Measurements from ENCODE around the gene PPP2R3C. TPM values are rescaled to one million over a fixed set of nuclear protein-coding genes. Genes with fewer than 3 reads are reported as not detected.
A peak's percentile ranks its signal among the peaks of the same experiment; 100 is the strongest.

The PPP2R3C gene
- total and polyA plus RNA-seq, 2 of the 13 experiments (the other 11 are each of a cell fraction or from before 2014, with no cell fraction given), result 63.4 to 102 TPM

- TF ChIP-seq ZSCAN9 (CRISPR knock-in tag; IDR thresholded peaks at IDR 0.05; ENCODE audit: borderline replicate concordance), result peak; percentile 60; the same call in 1 of the 2 replicates
- TF ChIP-seq CCAR2 (optimal IDR thresholded peaks at IDR 0.05; ENCODE audit: low read depth, low read length), result no peak
- TF ChIP-seq CERS6 (CRISPR knock-in tag; IDR thresholded peaks at IDR 0.05), result no peak
- no peak for TF ChIP-seq HDAC2 (CRISPR knock-in tag; IDR thresholded peaks at IDR 0.05)
- peak; percentile 98 for TF ChIP-seq FOSL2 (CRISPR knock-in tag; IDR thresholded peaks at IDR 0.05)
- TF ChIP-seq PPARG (CRISPR knock-in tag; conservative IDR thresholded peaks at IDR 0.05), result peak; percentile 99
- TF ChIP-seq BCL6 (CRISPR knock-in tag; IDR thresholded peaks at IDR 0.05), result peak; percentile 89
- TF ChIP-seq GATAD2A (CRISPR knock-in tag; IDR thresholded peaks at IDR 0.05), result peak; percentile 87
- peak in 1 of 2 experiments; percentile 74; a peak in 2 of 4 replicates for TF ChIP-seq EP300 (IDR thresholded peaks at IDR 0.05; ENCODE audit: low read depth in 2 of 2, low read length in 2 of 2)
- TF ChIP-seq EP300 (CRISPR knock-in tag; IDR thresholded peaks at IDR 0.05; ENCODE audit: borderline replicate concordance), result peak; percentile 76
- TF ChIP-seq DNMT3B (CRISPR knock-in tag; conservative IDR thresholded peaks at IDR 0.05), result 0 out of 2 replicates have a peak, but pooled peaks have one; percentile 27
- TF ChIP-seq SCMH1 (CRISPR knock-in tag; IDR thresholded peaks at IDR 0.05; ENCODE audit: borderline replicate concordance), result no peak
- TF ChIP-seq RFXANK (CRISPR knock-in tag; IDR thresholded peaks at IDR 0.05), result peak; percentile 54; the same call in 1 of the 2 replicates
- peak; percentile 91 for TF ChIP-seq JUND (CRISPR knock-in tag; IDR thresholded peaks at IDR 0.05)
- peak; percentile 65; the same call in 1 of the 2 replicates for TF ChIP-seq SIX4 (CRISPR knock-in tag; IDR thresholded peaks at IDR 0.05)
- no peak for TF ChIP-seq SP1 (IDR thresholded peaks at IDR 0.05)
- TF ChIP-seq SP1 (CRISPR knock-in tag; IDR thresholded peaks at IDR 0.05), result 0 out of 2 replicates have a peak, but pooled peaks have one; percentile 34
- TF ChIP-seq RAD21 (CRISPR knock-in tag; IDR thresholded peaks at IDR 0.05), result no peak
- no peak; the same call in 1 of the 2 replicates for TF ChIP-seq ZNF646 (CRISPR knock-in tag; IDR thresholded peaks at IDR 0.05)
- TF ChIP-seq ATF2 (CRISPR knock-in tag; IDR thresholded peaks at IDR 0.05), result 0 out of 2 replicates have a peak, but pooled peaks have one; percentile 49
- TF ChIP-seq KAT8 (CRISPR knock-in tag; IDR thresholded peaks at IDR 0.05), result peak; percentile 68; the same call in 1 of the 2 replicates
- TF ChIP-seq EED (CRISPR knock-in tag; IDR thresholded peaks at IDR 0.05), result no peak
Observed at GRCh38 chr14:35159742-35160409, 38.1 kb upstream of the PPP2R3C start (continued).
